ENCODE data around the gene GINM1.

DNA sequence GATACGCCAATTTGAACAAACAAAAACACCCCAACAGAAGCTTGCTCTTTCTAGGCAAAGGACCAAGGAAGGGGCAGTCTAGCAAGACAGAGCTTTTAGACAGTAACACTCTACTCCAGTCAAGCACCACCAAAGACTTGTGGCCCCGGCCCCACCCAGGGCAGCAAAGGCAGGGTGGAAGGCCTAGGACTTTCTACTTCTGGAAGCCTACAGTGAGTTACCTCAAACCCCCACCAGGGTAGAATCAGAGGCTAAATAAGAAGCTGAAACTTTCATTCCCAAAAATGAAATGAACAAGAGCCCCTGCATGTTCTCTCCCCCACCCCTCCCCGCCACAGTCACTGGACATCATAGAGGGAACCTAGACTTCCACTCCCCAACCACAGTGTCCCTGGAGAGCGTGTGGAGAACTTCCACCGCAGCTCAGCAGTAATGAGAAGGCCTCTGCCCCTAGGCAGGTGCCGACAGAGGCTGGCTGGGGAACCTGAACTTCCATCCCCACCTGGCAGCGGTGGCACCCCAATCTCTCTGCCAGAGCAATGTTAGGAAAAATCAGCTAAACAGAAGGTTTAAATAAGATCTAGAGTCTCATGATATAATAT is 42.3 kb downstream of the GINM1 start:
- TF ChIP-seq, protein P1, sequence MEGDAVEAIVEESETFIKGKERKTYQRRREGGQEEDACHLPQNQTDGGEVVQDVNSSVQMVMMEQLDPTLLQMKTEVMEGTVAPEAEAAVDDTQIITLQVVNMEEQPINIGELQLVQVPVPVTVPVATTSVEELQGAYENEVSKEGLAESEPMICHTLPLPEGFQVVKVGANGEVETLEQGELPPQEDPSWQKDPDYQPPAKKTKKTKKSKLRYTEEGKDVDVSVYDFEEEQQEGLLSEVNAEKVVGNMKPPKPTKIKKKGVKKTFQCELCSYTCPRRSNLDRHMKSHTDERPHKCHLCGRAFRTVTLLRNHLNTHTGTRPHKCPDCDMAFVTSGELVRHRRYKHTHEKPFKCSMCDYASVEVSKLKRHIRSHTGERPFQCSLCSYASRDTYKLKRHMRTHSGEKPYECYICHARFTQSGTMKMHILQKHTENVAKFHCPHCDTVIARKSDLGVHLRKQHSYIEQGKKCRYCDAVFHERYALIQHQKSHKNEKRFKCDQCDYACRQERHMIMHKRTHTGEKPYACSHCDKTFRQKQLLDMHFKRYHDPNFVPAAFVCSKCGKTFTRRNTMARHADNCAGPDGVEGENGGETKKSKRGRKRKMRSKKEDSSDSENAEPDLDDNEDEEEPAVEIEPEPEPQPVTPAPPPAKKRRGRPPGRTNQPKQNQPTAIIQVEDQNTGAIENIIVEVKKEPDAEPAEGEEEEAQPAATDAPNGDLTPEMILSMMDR (IDR thresholded peaks at IDR 0.05; ENCODE audit: low read length), result no peak; the same call in 1 of the 2 replicates
- TF ChIP-seq EZH2 (IDR thresholded peaks at IDR 0.05; ENCODE audit: borderline replicate concordance, low read length), result no peak

Data from OCI-LY1 (cell line).